ENCODE measurements around the gene REEP3. TPM values are rescaled to one million over a fixed set of nuclear protein-coding genes. Genes with fewer than 3 reads are reported as not detected.
"Not testable (repeated sequence)": the region's sequence is repeated elsewhere in the genome, so short reads cannot be mapped to it uniquely, and the experiment has no call there.

Gene REEP3
- total RNA-seq, 4 donors from 2014 or later, result 45.9 to 67.4 (median 63.3) TPM

DNA sequence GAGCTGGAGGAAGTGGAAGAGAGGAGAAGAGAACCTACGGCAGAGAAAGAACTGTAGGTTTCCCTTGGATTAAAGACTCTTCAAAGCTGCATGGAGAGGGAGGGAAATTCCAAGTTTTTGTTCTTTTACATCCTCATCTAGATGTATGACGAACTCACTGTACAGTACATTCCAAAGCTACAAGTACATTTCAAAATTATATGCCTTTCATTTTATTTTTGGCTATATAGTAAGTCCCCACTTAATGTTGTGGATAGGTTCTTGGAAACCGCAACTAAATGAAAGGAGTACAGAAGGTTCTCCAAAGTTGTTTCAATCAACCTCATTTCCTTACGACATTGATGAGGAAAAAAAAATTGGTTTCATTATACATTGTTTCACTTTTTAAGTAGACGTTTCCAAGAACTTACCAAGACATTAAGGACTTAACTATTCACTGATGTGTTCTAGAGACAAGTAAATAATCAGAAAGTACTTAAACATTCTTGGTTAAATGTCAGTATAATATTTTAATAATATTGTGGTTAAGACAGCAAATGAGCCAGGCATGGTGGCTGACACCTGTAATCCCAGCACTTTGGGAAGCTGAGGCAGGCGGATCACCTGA, 39.3 kb upstream of the REEP3 start:
- peaks cover 0 to 44% (median 9%) of the 10 kb centered on the region in 4 donors for H3K4me1 ChIP-seq
- WGBS, 2 donors, result 56 to 60% methylated on average over 6 of the region's 6 CpGs
- no peak for DNase-seq (ENCODE audit: low spot score in 2 of 2)
- H3K4me3 ChIP-seq, result no peak overlapping the region
- no peaks in the 10 kb centered on the region for H3K27me3 ChIP-seq
- H3K27ac ChIP-seq, result peak overlapping the region in 1 of 4 donors; percentile 3
- TF ChIP-seq POLR2A (IDR thresholded peaks at IDR 0.05) (no peak), EP300 (IDR thresholded peaks at IDR 0.05) (no peak)
- TF ChIP-seq, protein P1, sequence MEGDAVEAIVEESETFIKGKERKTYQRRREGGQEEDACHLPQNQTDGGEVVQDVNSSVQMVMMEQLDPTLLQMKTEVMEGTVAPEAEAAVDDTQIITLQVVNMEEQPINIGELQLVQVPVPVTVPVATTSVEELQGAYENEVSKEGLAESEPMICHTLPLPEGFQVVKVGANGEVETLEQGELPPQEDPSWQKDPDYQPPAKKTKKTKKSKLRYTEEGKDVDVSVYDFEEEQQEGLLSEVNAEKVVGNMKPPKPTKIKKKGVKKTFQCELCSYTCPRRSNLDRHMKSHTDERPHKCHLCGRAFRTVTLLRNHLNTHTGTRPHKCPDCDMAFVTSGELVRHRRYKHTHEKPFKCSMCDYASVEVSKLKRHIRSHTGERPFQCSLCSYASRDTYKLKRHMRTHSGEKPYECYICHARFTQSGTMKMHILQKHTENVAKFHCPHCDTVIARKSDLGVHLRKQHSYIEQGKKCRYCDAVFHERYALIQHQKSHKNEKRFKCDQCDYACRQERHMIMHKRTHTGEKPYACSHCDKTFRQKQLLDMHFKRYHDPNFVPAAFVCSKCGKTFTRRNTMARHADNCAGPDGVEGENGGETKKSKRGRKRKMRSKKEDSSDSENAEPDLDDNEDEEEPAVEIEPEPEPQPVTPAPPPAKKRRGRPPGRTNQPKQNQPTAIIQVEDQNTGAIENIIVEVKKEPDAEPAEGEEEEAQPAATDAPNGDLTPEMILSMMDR (IDR thresholded peaks at IDR 0.05), result no peak
- no peaks in the 10 kb centered on the region for H3K36me3 ChIP-seq
- H3K9me3 ChIP-seq, result no peaks in the 10 kb centered on the region

- peaks cover 0 to 51% (median 12%) of the 10 kb centered on the region in 4 donors for H3K4me1 ChIP-seq
- 81 to 87% methylated on average over 1 of the region's 1 CpG for WGBS, 2 donors
- no peak for DNase-seq (ENCODE audit: low spot score in 2 of 2)
- no peak overlapping the region for H3K4me3 ChIP-seq
- H3K9me3 ChIP-seq, result no peaks in the 10 kb centered on the region
- no peaks in the 10 kb centered on the region for H3K27me3 ChIP-seq
- H3K36me3 ChIP-seq, result no peaks in the 10 kb centered on the region
- TF ChIP-seq EP300 (IDR thresholded peaks at IDR 0.05), result no peak
- no peak overlapping the region for H3K27ac ChIP-seq
Measured at GRCh38 chr10:63483983-63484382, 37.2 kb upstream of the REEP3 start.

DNA sequence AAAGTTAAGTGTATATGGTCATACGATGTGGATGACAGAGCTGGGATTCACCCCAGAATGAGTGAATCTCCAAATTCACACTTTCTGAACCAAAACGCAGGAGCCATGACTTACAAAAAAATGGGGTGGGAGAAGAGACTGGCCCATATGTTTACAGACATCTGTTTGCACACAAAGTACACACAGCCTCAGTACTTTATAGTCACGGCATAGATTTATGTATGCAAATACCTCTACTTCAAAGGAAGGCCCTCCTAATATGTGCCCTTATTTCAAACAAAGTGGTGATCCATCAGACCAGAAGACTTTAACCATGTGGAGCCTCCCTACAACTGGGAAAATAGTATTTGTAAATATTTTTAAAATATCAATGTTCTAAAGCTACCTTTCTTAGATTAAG, 33.2 kb upstream of the REEP3 start:
- TF ChIP-seq EP300 (IDR thresholded peaks at IDR 0.05) (no peak), POLR2A (IDR thresholded peaks at IDR 0.05) (no peak)
- TF ChIP-seq, protein P1 (IDR thresholded peaks at IDR 0.05), result no peak
- DNase-seq (ENCODE audit: low spot score in 2 of 2), result no peak
- H3K4me3 ChIP-seq, result no peak overlapping the region
- H3K27me3 ChIP-seq, result no peaks in the 10 kb centered on the region
- H3K36me3 ChIP-seq, result no peaks in the 10 kb centered on the region
- H3K4me1 ChIP-seq, result peaks cover 4 to 54% (median 18%) of the 10 kb centered on the region in 4 donors
- H3K27ac ChIP-seq, result no peak overlapping the region
- H3K9me3 ChIP-seq, result no peaks in the 10 kb centered on the region
- WGBS, 2 donors, result 84 to 89% methylated on average over 3 of the region's 3 CpGs

DNA sequence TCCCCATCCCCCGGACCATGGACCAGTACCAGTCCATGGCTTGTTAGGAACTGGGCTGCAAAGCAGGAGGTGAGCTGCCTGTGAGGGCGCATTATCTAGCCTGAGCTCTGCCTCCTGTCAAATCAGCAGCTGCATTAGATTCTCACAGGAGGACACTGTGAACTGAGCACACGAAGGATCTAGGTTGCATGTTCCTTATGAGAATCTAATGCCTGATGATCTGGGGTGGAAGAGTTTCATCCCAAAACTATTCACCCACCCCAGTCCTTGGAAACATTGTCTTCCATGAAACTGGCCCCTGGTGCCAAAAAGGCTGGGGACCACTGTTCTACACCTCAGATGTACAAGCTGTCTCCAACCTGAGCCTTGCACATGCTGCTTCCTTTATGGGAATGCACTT, 31.4 kb upstream of the REEP3 start:
- TF ChIP-seq, protein P1 (IDR thresholded peaks at IDR 0.05), result no peak
- no peak for TF ChIP-seq POLR2A (IDR thresholded peaks at IDR 0.05)
- no peak for TF ChIP-seq EP300 (IDR thresholded peaks at IDR 0.05)
- no peaks in the 10 kb centered on the region for H3K27me3 ChIP-seq
- H3K4me3 ChIP-seq, result no peak overlapping the region
- WGBS, 2 donors, result 100% methylated on average over 2 to 3 of the region's 3 CpGs
- no peaks in the 10 kb centered on the region for H3K36me3 ChIP-seq
- no peak for DNase-seq (ENCODE audit: low spot score in 2 of 2)
- H3K9me3 ChIP-seq, result no peaks in the 10 kb centered on the region
- peaks cover 4 to 57% (median 13%) of the 10 kb centered on the region in 4 donors for H3K4me1 ChIP-seq
- H3K27ac ChIP-seq, result no peak overlapping the region

DNA sequence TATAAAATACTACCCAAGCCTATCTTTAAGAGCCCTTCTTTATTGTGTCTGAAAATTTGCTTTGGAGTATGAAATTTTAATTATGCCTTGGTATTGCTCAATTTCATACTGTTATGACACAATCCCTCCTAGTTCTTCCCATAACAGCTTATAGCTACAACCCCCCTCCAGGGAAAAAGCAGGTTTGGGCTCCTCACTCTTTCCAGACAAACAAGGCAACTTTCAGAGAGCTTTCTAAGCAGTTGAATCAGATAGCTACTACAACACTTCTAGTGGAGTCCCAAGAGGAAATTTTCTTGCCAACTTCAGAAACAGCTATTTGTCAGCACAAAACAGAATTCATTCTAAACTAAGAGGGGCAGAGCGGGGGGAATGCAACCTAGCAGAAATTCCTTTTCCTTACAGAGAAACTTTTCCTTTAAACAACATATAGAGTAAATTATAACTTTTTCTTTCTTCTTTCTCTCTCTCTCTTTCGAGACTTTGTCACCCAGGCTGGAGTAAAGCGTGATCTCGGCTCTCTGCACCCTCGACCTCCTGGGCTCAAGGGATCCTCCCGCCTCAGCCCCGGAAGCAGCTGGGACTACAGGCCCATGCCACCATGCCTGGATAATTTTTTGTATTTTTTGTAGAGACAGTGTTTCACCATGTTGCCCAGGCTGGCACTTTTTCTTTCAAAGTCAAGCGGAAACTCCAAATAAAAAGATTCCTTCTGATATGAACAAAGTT, 29.4 kb upstream of the REEP3 start:
- DNase-seq (ENCODE audit: low spot score in 2 of 2), result peak in 1 of 2 donors; percentile 45
- Histone ChIP-seq H3K27me3 (no peaks in the 10 kb centered on the region), H3K4me1 (peaks cover 4 to 40% (median 12%) of the 10 kb centered on the region in 4 donors), H3K27ac (peak overlapping the region; percentile 48 to 79 (median 70)), H3K4me3 (peak overlapping the region in 1 of 4 donors; percentile 22), H3K9me3 (no peaks in the 10 kb centered on the region), H3K36me3 (no peaks in the 10 kb centered on the region)
- WGBS, 2 donors, result 29 to 41% methylated on average over 8 of the region's 8 CpGs
- TF ChIP-seq EP300 (IDR thresholded peaks at IDR 0.05) (peak in 1 of 2 donors; percentile 68), POLR2A (IDR thresholded peaks at IDR 0.05) (no peak)

DNA sequence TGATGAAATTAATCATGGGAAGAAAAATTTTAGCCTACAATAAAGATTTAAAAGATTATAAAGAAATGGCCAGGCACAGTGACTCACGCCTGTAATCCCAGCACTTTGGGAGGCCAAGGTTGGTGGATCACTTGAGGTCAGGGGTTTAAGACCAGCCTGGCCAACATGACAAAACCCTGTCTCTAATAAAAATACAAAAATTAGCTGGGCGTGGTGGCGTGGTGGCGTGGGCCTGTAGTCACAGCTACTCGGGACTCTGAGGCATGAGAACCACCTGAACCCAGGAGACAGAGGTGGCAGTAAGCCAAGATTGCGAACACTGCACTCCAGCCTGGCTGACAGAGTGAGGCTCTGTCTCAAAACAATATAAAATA, 28.9 kb upstream of the REEP3 start:
- WGBS, 2 donors, result 61 to 63% methylated on average over 6 of the region's 6 CpGs
- H3K27me3 ChIP-seq, H3K36me3 ChIP-seq, H3K4me3 ChIP-seq, H3K9me3 ChIP-seq: not testable (repeated sequence)
- Histone ChIP-seq H3K4me1 (peaks cover 4 to 40% (median 9%) of the 10 kb centered on the region in 4 donors), H3K27ac (peak overlapping the region; percentile 48 to 79 (median 70))
- DNase-seq (ENCODE audit: low spot score in 2 of 2), result peak in 1 of 2 donors; percentile 26
